OCI-LY7 (cell line): ENCODE data around the gene LAMP2. TPM values are rescaled to one million over a fixed set of nuclear protein-coding genes. Genes with fewer than 3 reads are reported as not detected.

ENCODE experiments used
- BruUV-seq: library from RNA; stranded (reverse); fragments of 400-500 nt; replicated peaks from 2 replicates; lab custom pipeline; 2021; lab: Mats Ljungman, UMichigan
- CTCF ChIA-PET: fragments of 300-600 bp; sonication (Branson Sonifier 250); formaldehyde crosslinking; loops from one replicate; lab custom pipeline; 2022; ENCODE audit warnings: antibody characterized with exemption; ENCODE audit not compliant: unreplicated experiment; lab: Charles Lee
- POLR2A ChIA-PET: fragments of 300-600 bp; sonication (Branson Sonifier 250); formaldehyde crosslinking; loops from one replicate; lab custom pipeline; 2022; ENCODE audit warnings: antibody characterized with exemption; lab: Charles Lee
- DNase-seq: peaks from one replicate; pipeline ENCODE4 v3.0.0-alpha.2; 2015; ENCODE audit warnings: low spot score
- H2AFZ ChIP-seq: fragments of 200-600 bp; sonication (generic), shearing (Covaris generic); 2 replicates; pipeline ENCODE4 v1.6.1; 2014; ENCODE audit warnings: mild to moderate bottlenecking, antibody characterized with exemption, low read length, moderate library complexity
- H3K27ac ChIP-seq: fragments of 200-600 bp; sonication (generic); 2 replicates; pipeline ENCODE4 v1.5.1; 2014; ENCODE audit warnings: mixed run types, low read depth, mild to moderate bottlenecking, moderate library complexity, low read length, inconsistent platforms; ENCODE audit not compliant: poor library complexity, severe bottlenecking
- H3K36me3 ChIP-seq: fragments of 200-600 bp; sonication (generic); 2 replicates; pipeline ENCODE4 v1.6.1; 2014; ENCODE audit warnings: mild to moderate bottlenecking, antibody characterized with exemption, low read length, moderate library complexity, mixed read lengths; ENCODE audit not compliant: insufficient read depth
- H3K4me1 ChIP-seq: fragments of 200-600 bp; sonication (generic); 2 replicates; pipeline ENCODE4 v1.5.1; 2014; ENCODE audit warnings: mild to moderate bottlenecking, low read length; ENCODE audit not compliant: insufficient read depth, poor library complexity, severe bottlenecking
- H3K4me2 ChIP-seq: fragments of 200-600 bp; sonication (generic); 2 replicates; pipeline ENCODE4 v1.6.1; 2014; ENCODE audit warnings: mild to moderate bottlenecking, low read length
- H3K4me3 ChIP-seq: fragments of 200-600 bp; sonication (generic); 2 replicates; pipeline ENCODE4 v1.5.1; 2014; ENCODE audit warnings: mild to moderate bottlenecking, low read depth, low read length; ENCODE audit not compliant: poor library complexity, severe bottlenecking
- H3K79me2 ChIP-seq: fragments of 200-600 bp; sonication (generic); 2 replicates; pipeline ENCODE4 v1.6.1; 2016; ENCODE audit warnings: low read depth, mild to moderate bottlenecking, low read length, moderate library complexity, mixed read lengths; ENCODE audit not compliant: insufficient read depth
- H3K9me2 ChIP-seq: fragments of 200-600 bp; sonication (generic); 2 replicates; pipeline ENCODE4 v1.6.1; 2016; ENCODE audit warnings: mild to moderate bottlenecking, low read length, mixed read lengths; ENCODE audit not compliant: insufficient read depth
- H3K9me3 ChIP-seq: fragments of 200-600 bp; sonication (generic); 2 replicates; pipeline ENCODE4 v1.6.1; 2014; ENCODE audit warnings: mild to moderate bottlenecking, mixed run types, low read length, mixed read lengths
- H4K20me1 ChIP-seq: fragments of 200-600 bp; sonication (generic); 2 replicates; pipeline ENCODE4 v1.6.1; 2014; ENCODE audit warnings: mild to moderate bottlenecking, antibody characterized with exemption, low read length, moderate library complexity, mixed read lengths; ENCODE audit not compliant: insufficient read depth
- CTCF ChIP-seq: fragments of 200-600 bp; sonication (generic); conservative IDR thresholded peaks from 2 replicates; pipeline ENCODE4 v1.5.1; 2014; ENCODE audit warnings: mild to moderate bottlenecking, antibody characterized with exemption, low read length, moderate library complexity, mixed read lengths
- EZH2phosphoT487 ChIP-seq: fragments of 200-600 bp; sonication (generic); IDR thresholded peaks from 2 replicates; pipeline ENCODE4 v1.6.1; 2018; ENCODE audit warnings: low read depth, borderline replicate concordance, mild to moderate bottlenecking, mixed run types, antibody characterized with exemption, low read length, moderate library complexity, mixed read lengths
- intact Hi-C: fragments of 100-400 bp; cut with micrococcal nuclease; formaldehyde crosslinking; loops from one replicate; pipeline ENCODE4 v1.10.0; 2022; ENCODE audit not compliant: unreplicated experiment
- total RNA-seq, 2 experiments: library from RNA; depleted of rRNA in 1 of 2; stranded (reverse); fragments of >200 nt in 1 of 2; shearing (Covaris generic) in 1 of 2; gene quantifications; 2 replicates each; pipeline ENCODE4 v1.2.3, GENCODE V29; 2014 to 2022

LAMP2 gene
- total RNA-seq, 2 experiments from 2014 or later: 17.9 to 39.6 TPM

- ChIA-PET POLR2A (no interaction called here), CTCF (no interaction called here)
- Histone ChIP-seq H3K36me3 (no peaks in the 10 kb centered on the region), H3K27ac (no peak overlapping the region), H3K9me3 (0 out of 2 replicates have a peak, but pooled peaks cover 5% of the 10 kb centered on the region), H4K20me1 (no peaks in the 10 kb centered on the region), H3K4me3 (no peak overlapping the region), H3K4me1 (no peaks in the 10 kb centered on the region), H3K9me2 (no peaks in the 10 kb centered on the region), H3K79me2 (no peaks in the 10 kb centered on the region), H3K4me2 (no peak overlapping the region), H2AFZ (no peak overlapping the region)
- intact Hi-C loops: no loop called here
- TF ChIP-seq EZH2phosphoT487 (no peak), CTCF (no peak)
- BruUV-seq: no TSS peak
- no peak for DNase-seq
Measured at GRCh38 chrX:120402369-120402768, 66.7 kb downstream of the LAMP2 start.

- DNase-seq: no peak
- Histone ChIP-seq H3K9me3 (0 out of 2 replicates have a peak, but pooled peaks cover 5% of the 10 kb centered on the region), H3K79me2 (no peaks in the 10 kb centered on the region), H3K4me2 (no peak overlapping the region), H3K27ac (no peak overlapping the region), H3K36me3 (no peaks in the 10 kb centered on the region), H3K9me2 (no peaks in the 10 kb centered on the region), H2AFZ (no peak overlapping the region), H3K4me3 (no peak overlapping the region), H3K4me1 (no peaks in the 10 kb centered on the region), H4K20me1 (no peaks in the 10 kb centered on the region)
- CTCF ChIA-PET: no interaction called here
- BruUV-seq: no TSS peak
- intact Hi-C loops: no loop called here
- TF ChIP-seq CTCF (no peak), EZH2phosphoT487 (no peak)
- POLR2A ChIA-PET: no interaction called here
Measured at GRCh38 chrX:120401301-120401700, 67.8 kb downstream of the LAMP2 start.

- peak; percentile 74 for DNase-seq
- ChIA-PET POLR2A (interaction anchor here (1.4 kb wide), 1 partner anchor 71 kb away, joined by 4 read pairs; no protein-coding TSS in a partner anchor), CTCF (interaction anchor here (0.6 kb wide), 1 partner anchor 72 kb away, joined by 3 read pairs; no protein-coding TSS in a partner anchor)
- H3K9me3 ChIP-seq: no peaks in the 10 kb centered on the region
- no TSS peak for BruUV-seq
- H3K36me3 ChIP-seq: no peaks in the 10 kb centered on the region
- H2AFZ ChIP-seq: peak overlapping the region; percentile 41; the same call in 1 of the 2 replicates
- no peaks in the 10 kb centered on the region for H4K20me1 ChIP-seq
- no peaks in the 10 kb centered on the region for H3K9me2 ChIP-seq
- TF ChIP-seq CTCF (peak; percentile 77), EZH2phosphoT487 (no peak)
- no peak overlapping the region for H3K27ac ChIP-seq
- no peak overlapping the region for H3K4me3 ChIP-seq
- intact Hi-C loops: loop anchor here (1.0 to 5.0 kb wide), 2 partner anchors 72 to 95 kb away; no protein-coding TSS in a partner anchor
- no peak overlapping the region; the same call in 1 of the 2 replicates for H3K4me2 ChIP-seq
- H3K79me2 ChIP-seq: no peaks in the 10 kb centered on the region
- peaks cover 4% of the 10 kb centered on the region for H3K4me1 ChIP-seq
Measured at GRCh38 chrX:120380699-120381098, 88.4 kb downstream of the LAMP2 start.
